Measurements from ENCODE around the gene FBXO46. TPM values are rescaled to one million over a fixed set of nuclear protein-coding genes. Genes with fewer than 3 reads are reported as not detected.
"Not testable (repeated sequence)": the region's sequence is repeated elsewhere in the genome, so short reads cannot be mapped to it uniquely, and the experiment has no call there.

Gene FBXO46
- total and polyA plus RNA-seq, 2 donors, result 6.8 to 18.8 TPM

DNA sequence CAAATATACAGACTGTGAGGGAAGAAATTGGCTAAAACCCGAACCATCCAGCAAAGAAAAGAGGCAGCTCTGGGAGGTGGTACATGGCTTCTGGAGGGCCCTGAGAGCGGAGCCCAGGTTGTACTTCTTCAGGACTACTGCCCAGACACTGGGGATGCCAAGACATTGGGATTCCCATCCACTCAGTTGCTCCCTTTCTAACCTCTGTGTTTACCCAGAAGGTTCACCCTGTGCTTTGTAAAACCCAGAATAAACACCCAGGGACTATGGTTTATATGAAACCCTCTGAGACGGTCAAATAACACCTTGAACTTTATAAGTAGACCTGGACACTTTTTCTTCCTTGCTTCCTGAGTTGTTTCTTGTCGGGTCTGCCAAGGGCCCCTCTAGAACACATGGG, 12.3 kb upstream of the FBXO46 start:
- no peaks in the 10 kb centered on the region for H3K4me1 ChIP-seq (ENCODE audit: control insufficient read depth in 2 of 2, insufficient read depth in 2 of 2, low read length in 2 of 2)
- no peaks in the 10 kb centered on the region for H3K9me3 ChIP-seq (ENCODE audit: control insufficient read depth in 2 of 2, insufficient read depth in 1 of 2, low read length in 1 of 2)
- no peak overlapping the region for H3K27ac ChIP-seq (ENCODE audit: low read depth in 1 of 2, low read length in 1 of 2)
- no peaks in the 10 kb centered on the region for H3K36me3 ChIP-seq (ENCODE audit: control insufficient read depth in 2 of 2, insufficient read depth in 2 of 2, low read length in 1 of 2)
- H3K4me3 ChIP-seq (ENCODE audit: low read length in 2 of 2), result no peak overlapping the region
- DNase-seq (ENCODE audit: low read depth in 6 of 9, low spot score in 9 of 9), result no peak
- WGBS, result 87% methylated on average over 4 of the region's 4 CpGs
- peaks cover 0 to 18% of the 10 kb centered on the region in 2 donors for H3K27me3 ChIP-seq (ENCODE audit: control insufficient read depth in 2 of 2, insufficient read depth in 1 of 2, low read length in 1 of 2)

DNA sequence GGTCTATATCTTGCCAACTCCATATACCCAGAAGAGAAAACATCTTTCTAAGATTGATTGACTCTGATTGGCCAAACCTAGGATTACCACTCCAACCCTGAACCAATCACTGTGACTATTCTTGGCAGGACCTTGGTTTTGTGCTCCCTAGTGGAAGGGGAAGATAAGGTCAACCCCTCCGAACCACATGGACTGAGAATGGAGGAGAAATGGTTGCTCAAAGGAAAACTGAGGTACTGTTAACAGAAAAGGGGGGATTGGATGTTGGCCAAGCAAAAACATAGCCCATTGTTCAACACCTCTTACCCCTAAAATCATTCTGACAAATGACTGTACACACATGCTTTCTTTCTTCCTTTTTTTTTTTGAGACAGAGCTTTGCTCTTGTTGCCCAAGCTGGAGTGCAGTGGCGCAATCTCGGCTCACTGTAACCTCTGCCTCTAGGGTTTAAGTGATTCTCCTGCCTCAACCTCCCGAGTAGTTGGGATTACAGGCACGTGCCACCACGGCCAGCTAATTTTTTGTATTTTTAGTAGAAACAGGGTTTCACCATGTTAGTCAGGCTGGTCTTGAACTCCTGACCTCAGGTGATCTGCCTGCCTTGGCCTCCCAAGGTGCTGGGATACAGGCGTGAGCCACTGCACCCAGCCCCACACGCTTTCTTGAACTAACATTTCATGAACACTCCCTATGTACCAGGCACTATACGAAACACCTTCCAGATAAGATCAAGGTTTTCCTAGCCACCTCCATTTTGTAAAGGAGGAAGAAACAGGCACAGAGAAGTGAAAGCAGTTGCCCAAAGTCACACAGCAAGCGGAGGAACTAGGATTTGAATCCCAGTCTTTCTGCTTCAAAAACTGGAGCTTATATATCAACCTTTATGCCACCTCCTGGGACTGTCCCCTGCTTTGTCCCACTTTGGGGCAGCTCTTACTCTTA, 9.1 kb upstream of the FBXO46 start:
- H3K27me3 ChIP-seq (ENCODE audit: control insufficient read depth in 2 of 2, insufficient read depth in 1 of 2, low read length in 1 of 2), result peaks cover 0 to 9% of the 10 kb centered on the region in 2 donors
- no peaks in the 10 kb centered on the region for H3K4me1 ChIP-seq (ENCODE audit: control insufficient read depth in 2 of 2, insufficient read depth in 2 of 2, low read length in 2 of 2)
- DNase-seq (ENCODE audit: low read depth in 6 of 9, low spot score in 9 of 9), result no peak
- no peaks in the 10 kb centered on the region for H3K36me3 ChIP-seq (ENCODE audit: control insufficient read depth in 2 of 2, insufficient read depth in 2 of 2, low read length in 1 of 2)
- WGBS, result 93% methylated on average over 10 of the region's 10 CpGs
- no peak overlapping the region for H3K27ac ChIP-seq (ENCODE audit: low read depth in 1 of 2, low read length in 1 of 2)
- no peak overlapping the region for H3K4me3 ChIP-seq (ENCODE audit: low read length in 2 of 2)
- no peaks in the 10 kb centered on the region for H3K9me3 ChIP-seq (ENCODE audit: control insufficient read depth in 2 of 2, insufficient read depth in 1 of 2, low read length in 1 of 2)

DNA sequence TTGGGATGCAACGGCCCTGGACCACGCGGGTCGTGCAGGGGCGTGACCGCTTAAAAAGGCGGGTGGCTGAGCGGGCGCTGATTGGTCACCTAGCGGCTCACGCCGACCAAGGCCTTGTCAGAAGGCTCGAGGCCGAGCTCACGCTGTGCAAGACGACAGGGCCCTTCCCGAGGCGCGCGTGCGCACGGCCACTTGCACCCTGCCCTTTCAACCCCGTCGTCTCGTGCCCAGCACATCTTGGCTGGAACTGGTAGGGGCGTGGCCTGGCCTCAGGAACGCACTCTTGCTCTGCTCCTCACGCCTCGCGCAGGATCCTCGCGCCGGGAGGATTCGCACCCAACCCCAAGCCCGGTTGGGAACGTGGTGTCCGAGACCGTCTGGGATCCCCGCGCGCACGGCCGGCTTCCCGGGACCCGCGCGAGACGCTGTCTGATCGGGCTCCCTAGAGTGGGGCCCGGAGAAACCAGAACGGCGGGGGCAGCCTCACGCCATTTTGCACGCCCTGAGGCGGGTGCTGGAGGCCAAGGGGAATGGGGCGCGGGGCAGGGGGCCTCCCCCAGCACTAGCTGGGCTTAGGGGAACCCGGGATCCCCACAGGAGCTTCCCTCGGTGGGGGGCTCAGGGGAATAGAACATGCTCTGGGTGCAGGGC, 2.6 kb upstream of the FBXO46 start, which contains the start of gene MEIOSIN:
TSS of gene MEIOSIN (plus strand) at position 280 of the 651 bp plus-strand sequence. CDS start 1,938 bp downstream, outside the sequence.
- Histone ChIP-seq H3K36me3 (ENCODE audit: control insufficient read depth in 2 of 2, insufficient read depth in 2 of 2, low read length in 1 of 2) (no peaks in the 10 kb centered on the region), H3K9me3 (ENCODE audit: control insufficient read depth in 2 of 2, insufficient read depth in 1 of 2, low read length in 1 of 2) (no peaks in the 10 kb centered on the region), H3K27me3 (ENCODE audit: control insufficient read depth in 2 of 2, insufficient read depth in 1 of 2, low read length in 1 of 2) (no peaks in the 10 kb centered on the region), H3K4me1 (ENCODE audit: control insufficient read depth in 2 of 2, insufficient read depth in 2 of 2, low read length in 2 of 2) (peaks cover 8 to 14% of the 10 kb centered on the region in 2 donors), H3K27ac (ENCODE audit: low read depth in 1 of 2, low read length in 1 of 2) (no peak within 1 kb of the TSS), H3K4me3 (ENCODE audit: low read length in 2 of 2) (no peak within 1 kb of the TSS)
- DNase-seq (ENCODE audit: low read depth in 6 of 9, low spot score in 9 of 9), result no peak
- 97% methylated on average over 59 of the region's 59 CpGs for WGBS

DNA sequence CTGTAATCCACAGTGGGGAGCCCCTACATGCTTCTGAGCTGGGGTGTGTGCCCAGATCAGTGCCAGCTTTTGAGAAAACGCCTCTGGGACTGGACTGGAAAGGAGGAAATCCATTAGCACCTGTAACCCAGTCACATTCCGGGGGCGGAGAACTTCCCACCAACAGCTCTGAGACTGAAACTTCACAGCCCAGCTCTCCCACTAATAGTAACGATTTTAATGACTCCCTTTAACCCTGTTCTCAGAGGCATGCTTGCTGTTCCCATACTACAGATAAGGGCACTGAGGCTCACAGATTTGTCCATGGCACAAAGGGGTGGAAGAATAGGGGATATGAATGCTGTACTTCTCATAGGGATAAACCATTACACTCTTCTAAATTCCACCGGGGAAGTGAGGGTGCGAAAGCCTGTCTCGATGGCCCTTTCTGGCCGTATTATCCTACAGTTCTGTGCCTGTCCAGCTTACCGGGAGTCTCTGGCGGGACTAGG, 851 bp downstream of the FBXO46 start:
- peaks cover 8 to 14% of the 10 kb centered on the region in 2 donors for H3K4me1 ChIP-seq (ENCODE audit: control insufficient read depth in 2 of 2, insufficient read depth in 2 of 2, low read length in 2 of 2)
- 35% methylated on average over 10 of the region's 10 CpGs for WGBS
- H3K27me3 ChIP-seq (ENCODE audit: control insufficient read depth in 2 of 2, insufficient read depth in 1 of 2, low read length in 1 of 2), result no peaks in the 10 kb centered on the region
- DNase-seq (ENCODE audit: low read depth in 6 of 9, low spot score in 9 of 9), result no peak
- peaks cover 0 to 2% of the 10 kb centered on the region in 2 donors for H3K36me3 ChIP-seq (ENCODE audit: control insufficient read depth in 2 of 2, insufficient read depth in 2 of 2, low read length in 1 of 2)
- no peak overlapping the region for H3K27ac ChIP-seq (ENCODE audit: low read depth in 1 of 2, low read length in 1 of 2)
- no peaks in the 10 kb centered on the region for H3K9me3 ChIP-seq (ENCODE audit: control insufficient read depth in 2 of 2, insufficient read depth in 1 of 2, low read length in 1 of 2)
- H3K4me3 ChIP-seq (ENCODE audit: low read length in 2 of 2), result peak overlapping the region; percentile 80 to 87

DNA sequence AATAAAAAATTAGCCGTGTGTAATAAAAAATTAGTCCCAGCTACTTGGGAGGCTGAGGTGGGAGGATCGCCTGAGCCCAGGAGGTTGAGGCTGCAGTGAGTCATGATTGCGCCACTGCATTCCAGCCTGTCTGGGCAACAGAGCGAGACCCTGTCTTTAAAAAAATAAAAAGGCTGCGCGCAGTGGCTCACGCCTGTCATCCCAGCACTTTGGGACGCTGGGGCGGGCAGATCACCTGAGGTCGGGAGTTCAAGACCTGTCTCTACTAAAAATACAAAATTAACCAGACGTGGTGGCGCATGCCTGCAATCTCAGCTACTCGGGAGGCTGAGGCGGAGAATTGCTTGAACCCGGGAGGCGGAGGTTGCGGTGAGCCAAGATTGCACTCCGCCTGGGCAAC, 2.0 kb downstream of the FBXO46 start:
- H3K36me3 ChIP-seq (ENCODE audit: control insufficient read depth in 2 of 2, insufficient read depth in 2 of 2, low read length in 1 of 2); H3K9me3 ChIP-seq (ENCODE audit: control insufficient read depth in 2 of 2, insufficient read depth in 1 of 2, low read length in 1 of 2); H3K4me3 ChIP-seq (ENCODE audit: low read length in 2 of 2); DNase-seq (ENCODE audit: low read depth in 6 of 9, low spot score in 9 of 9); H3K27ac ChIP-seq (ENCODE audit: low read depth in 1 of 2, low read length in 1 of 2); H3K27me3 ChIP-seq (ENCODE audit: control insufficient read depth in 2 of 2, insufficient read depth in 1 of 2, low read length in 1 of 2): not testable (repeated sequence)
- H3K4me1 ChIP-seq (ENCODE audit: control insufficient read depth in 2 of 2, insufficient read depth in 2 of 2, low read length in 2 of 2), result peaks cover 8 to 14% of the 10 kb centered on the region in 2 donors
- WGBS, result 98% methylated on average over 18 of the region's 18 CpGs

DNA sequence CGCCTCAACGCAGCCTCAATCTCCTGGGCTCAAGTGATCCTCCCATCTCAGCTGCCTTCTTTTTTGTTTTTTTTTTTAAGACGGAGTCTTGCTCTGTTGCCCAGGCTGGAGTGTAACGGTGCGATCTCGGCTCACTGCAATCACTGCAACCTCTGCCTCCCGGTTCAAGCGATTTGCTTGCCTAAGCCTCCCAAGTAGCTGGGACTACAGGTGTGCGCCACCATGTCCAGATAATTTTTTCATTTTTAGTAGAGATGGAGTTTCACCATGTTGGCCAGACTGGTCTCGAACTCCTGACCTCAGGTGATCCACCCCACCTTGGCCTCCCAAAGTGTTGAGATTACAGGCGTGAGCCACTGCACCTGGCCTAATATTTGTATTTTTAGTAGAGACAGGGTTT, 10.6 kb downstream of the FBXO46 start:
- Histone ChIP-seq H3K4me1 (ENCODE audit: control insufficient read depth in 2 of 2, insufficient read depth in 2 of 2, low read length in 2 of 2) (peaks cover 14 to 19% of the 10 kb centered on the region in 2 donors), H3K36me3 (ENCODE audit: control insufficient read depth in 2 of 2, insufficient read depth in 2 of 2, low read length in 1 of 2) (peaks cover 12 to 20% of the 10 kb centered on the region in 2 donors)
- H3K4me3 ChIP-seq (ENCODE audit: low read length in 2 of 2); H3K27me3 ChIP-seq (ENCODE audit: control insufficient read depth in 2 of 2, insufficient read depth in 1 of 2, low read length in 1 of 2); H3K27ac ChIP-seq (ENCODE audit: low read depth in 1 of 2, low read length in 1 of 2); H3K9me3 ChIP-seq (ENCODE audit: control insufficient read depth in 2 of 2, insufficient read depth in 1 of 2, low read length in 1 of 2); DNase-seq (ENCODE audit: low read depth in 6 of 9, low spot score in 9 of 9): not testable (repeated sequence)
- WGBS, result 99% methylated on average over 11 of the region's 11 CpGs

DNA sequence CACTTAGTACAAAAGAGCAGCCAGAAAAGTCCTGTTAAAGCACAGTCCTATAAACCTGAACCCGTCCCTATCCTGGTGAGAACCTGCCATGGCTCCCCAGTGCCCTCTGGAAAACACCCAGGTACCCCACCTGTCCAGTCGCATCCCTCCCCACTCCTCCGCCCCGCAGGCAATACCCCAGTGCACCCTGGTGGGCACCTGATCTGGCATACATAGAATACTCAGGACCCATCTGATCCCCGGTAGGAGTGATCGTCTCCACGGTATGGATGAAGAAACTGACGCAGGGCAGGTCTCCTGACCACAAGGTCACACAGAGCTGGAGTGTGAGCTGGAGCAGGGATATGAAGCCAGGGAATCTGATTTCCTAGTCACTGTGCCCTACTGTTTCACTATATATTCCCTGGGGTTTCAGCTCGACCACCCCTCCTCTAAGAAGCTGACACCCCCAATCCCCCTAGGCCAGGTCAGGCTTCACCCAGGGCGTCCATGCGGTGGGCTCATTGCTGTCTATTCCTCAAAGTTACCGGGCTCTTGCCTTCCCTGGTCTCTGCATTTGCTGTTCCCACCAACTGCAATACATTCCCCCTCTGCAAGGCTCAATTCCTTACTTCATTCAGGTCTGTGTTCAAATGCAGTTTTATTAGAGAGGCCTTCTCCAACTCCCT, 12.6 kb downstream of the FBXO46 start:
- peak overlapping the region; percentile 60 to 78 for H3K4me3 ChIP-seq (ENCODE audit: low read length in 2 of 2)
- peaks cover 14 to 19% of the 10 kb centered on the region in 2 donors for H3K4me1 ChIP-seq (ENCODE audit: control insufficient read depth in 2 of 2, insufficient read depth in 2 of 2, low read length in 2 of 2)
- no peaks in the 10 kb centered on the region for H3K9me3 ChIP-seq (ENCODE audit: control insufficient read depth in 2 of 2, insufficient read depth in 1 of 2, low read length in 1 of 2)
- H3K27ac ChIP-seq (ENCODE audit: low read depth in 1 of 2, low read length in 1 of 2), result peak overlapping the region; percentile 92 to 93
- peaks cover 7 to 17% of the 10 kb centered on the region in 2 donors for H3K36me3 ChIP-seq (ENCODE audit: control insufficient read depth in 2 of 2, insufficient read depth in 2 of 2, low read length in 1 of 2)
- 89% methylated on average over 12 of the region's 12 CpGs for WGBS
- no peaks in the 10 kb centered on the region for H3K27me3 ChIP-seq (ENCODE audit: control insufficient read depth in 2 of 2, insufficient read depth in 1 of 2, low read length in 1 of 2)
- DNase-seq (ENCODE audit: low read depth in 6 of 9, low spot score in 9 of 9), result no peak

DNA sequence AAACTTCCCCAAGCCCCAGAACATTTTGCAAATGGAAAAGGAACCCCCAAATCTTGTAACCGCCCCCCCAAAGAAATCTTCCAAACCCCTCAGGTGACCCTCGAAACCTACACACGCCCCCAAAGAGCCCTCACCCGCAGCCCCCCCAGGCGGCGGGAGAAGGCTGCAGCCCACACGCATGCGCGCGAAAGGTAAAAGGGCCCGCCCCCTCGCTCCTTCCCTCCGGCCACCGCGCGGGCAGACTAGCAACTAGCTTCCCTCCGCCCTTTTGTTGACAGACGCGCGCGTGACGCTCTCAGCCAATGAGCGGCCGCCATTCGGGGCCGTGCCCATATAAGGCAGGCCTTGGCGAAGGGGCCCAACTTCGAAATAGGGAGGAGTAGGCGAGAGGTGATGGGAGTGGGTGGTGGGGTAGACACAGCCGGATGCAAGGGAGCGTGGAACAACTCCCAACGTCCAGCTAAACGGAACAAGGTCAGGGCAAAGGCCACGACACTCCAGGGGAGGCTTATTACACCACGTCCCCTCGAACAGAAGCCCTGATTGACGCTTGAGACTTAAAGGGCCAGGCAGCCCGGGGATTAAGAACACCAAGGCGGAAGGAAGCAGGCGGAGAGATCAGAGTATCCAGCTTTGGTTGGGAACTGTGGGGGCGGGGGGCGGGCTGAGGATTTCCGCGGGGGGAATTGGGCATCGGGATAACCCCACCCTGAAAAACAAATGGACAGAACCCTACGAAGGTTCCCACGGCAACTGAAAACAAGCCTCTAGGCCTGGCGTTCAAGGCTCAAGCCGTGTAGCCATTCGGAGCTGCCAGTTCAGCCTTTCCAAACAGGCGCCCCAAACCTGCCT, 13.3 kb downstream of the FBXO46 start:
- 2% methylated on average over 51 of the region's 51 CpGs for WGBS
- H3K36me3 ChIP-seq (ENCODE audit: control insufficient read depth in 2 of 2, insufficient read depth in 2 of 2, low read length in 1 of 2), result peaks cover 9 to 21% of the 10 kb centered on the region in 2 donors
- DNase-seq (ENCODE audit: low read depth in 6 of 9, low spot score in 9 of 9), result peak; percentile 92 to 99 (median 98)
- peak overlapping the region; percentile 73 to 78 for H3K4me3 ChIP-seq (ENCODE audit: low read length in 2 of 2)
- peaks cover 14 to 19% of the 10 kb centered on the region in 2 donors for H3K4me1 ChIP-seq (ENCODE audit: control insufficient read depth in 2 of 2, insufficient read depth in 2 of 2, low read length in 2 of 2)
- H3K27ac ChIP-seq (ENCODE audit: low read depth in 1 of 2, low read length in 1 of 2), result peak overlapping the region; percentile 92 to 93
- H3K9me3 ChIP-seq (ENCODE audit: control insufficient read depth in 2 of 2, insufficient read depth in 1 of 2, low read length in 1 of 2), result no peaks in the 10 kb centered on the region
- no peaks in the 10 kb centered on the region for H3K27me3 ChIP-seq (ENCODE audit: control insufficient read depth in 2 of 2, insufficient read depth in 1 of 2, low read length in 1 of 2)

Measured in thymus (tissue), 11 donors.